Measurements from ENCODE around the gene NCOA5. TPM values are rescaled to one million over a fixed set of nuclear protein-coding genes. Genes with fewer than 3 reads are reported as not detected.

The NCOA5 gene
- total RNA-seq, 1 experiment from 2014 or later: 34.4 TPM

DNA sequence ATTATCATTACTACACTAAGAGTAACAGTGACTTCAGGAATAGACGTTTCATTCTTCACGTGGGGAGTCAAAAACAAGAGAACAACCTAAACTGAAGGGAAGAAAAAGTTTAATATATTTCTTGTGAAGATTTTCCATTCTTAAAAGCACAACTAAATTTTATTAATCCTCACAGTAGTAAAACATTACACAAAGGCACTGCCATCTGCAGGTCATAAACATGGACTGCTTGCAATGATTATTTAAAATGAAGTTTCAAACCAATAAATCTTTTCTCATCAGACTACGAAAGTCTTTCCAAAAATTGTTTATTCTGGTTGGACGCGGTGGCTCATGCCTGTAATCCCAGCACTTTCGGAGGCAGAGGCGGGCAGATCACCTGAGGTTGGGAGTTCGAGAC, 2.6 kb downstream of the NCOA5 start:
- H3K27me3 Mint-ChIP-seq (ENCODE audit: unreplicated experiment): no peaks in the 10 kb centered on the region
- intact Hi-C loops (cut with micrococcal nuclease; ENCODE audit: unreplicated experiment): loop anchor here (2.0 to 5.0 kb wide), 3 partner anchors 64 to 115 kb away; partner anchors contain the start of gene ZNF335
- BruUV-seq (replicated peaks): no TSS peak
- peaks cover 39% of the 10 kb centered on the region for H3K4me1 Mint-ChIP-seq (ENCODE audit: low read depth, unreplicated experiment)
- H3K36me3 Mint-ChIP-seq (ENCODE audit: insufficient read depth, unreplicated experiment): peaks cover 26% of the 10 kb centered on the region
- H3K9me3 Mint-ChIP-seq (ENCODE audit: low read depth, unreplicated experiment): no peaks in the 10 kb centered on the region
- no peak overlapping the region for H3K27ac Mint-ChIP-seq (ENCODE audit: unreplicated experiment)
- TF ChIP-seq, protein P1, sequence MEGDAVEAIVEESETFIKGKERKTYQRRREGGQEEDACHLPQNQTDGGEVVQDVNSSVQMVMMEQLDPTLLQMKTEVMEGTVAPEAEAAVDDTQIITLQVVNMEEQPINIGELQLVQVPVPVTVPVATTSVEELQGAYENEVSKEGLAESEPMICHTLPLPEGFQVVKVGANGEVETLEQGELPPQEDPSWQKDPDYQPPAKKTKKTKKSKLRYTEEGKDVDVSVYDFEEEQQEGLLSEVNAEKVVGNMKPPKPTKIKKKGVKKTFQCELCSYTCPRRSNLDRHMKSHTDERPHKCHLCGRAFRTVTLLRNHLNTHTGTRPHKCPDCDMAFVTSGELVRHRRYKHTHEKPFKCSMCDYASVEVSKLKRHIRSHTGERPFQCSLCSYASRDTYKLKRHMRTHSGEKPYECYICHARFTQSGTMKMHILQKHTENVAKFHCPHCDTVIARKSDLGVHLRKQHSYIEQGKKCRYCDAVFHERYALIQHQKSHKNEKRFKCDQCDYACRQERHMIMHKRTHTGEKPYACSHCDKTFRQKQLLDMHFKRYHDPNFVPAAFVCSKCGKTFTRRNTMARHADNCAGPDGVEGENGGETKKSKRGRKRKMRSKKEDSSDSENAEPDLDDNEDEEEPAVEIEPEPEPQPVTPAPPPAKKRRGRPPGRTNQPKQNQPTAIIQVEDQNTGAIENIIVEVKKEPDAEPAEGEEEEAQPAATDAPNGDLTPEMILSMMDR (IDR thresholded peaks at IDR 0.05; ENCODE audit: unreplicated experiment): no peak
- no peak for DNase-seq
- no peak overlapping the region for H3K4me3 Mint-ChIP-seq (ENCODE audit: low read depth, unreplicated experiment)
- CTCF ChIA-PET: no interaction called here

DNA sequence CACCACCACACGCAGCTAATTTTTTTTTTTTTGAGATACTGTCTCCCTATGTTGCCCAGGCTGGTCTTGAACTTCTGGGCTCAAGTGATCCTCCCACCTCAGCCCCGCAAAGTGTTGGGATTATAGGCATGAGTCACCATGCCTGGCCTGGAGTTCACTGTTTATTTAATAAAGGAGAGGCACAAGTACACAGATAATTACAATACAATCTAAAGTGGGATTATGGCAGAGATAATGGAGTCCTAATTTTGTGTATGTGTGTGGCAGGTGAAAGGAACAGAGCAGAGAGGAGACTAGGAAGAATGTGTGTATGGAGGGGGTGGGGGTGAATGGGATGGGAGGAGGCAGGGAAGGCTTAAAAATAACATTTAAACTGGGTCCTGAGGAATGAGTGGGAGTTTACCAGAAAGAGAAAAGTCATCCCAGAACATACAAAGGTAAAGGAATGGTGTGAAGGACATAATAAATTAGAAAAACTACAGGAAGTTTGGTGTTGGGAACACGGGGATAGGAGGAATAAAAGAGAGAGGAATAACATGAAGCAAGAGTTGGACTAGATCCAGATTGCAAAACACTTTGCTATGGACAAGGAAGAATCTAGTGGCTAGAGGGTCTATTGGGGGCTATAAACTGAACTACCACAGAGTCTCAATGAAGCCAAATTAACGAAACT, 4.4 kb downstream of the NCOA5 start:
- TF ChIP-seq, protein P1 (IDR thresholded peaks at IDR 0.05; ENCODE audit: unreplicated experiment): no peak
- no peaks in the 10 kb centered on the region for H3K27me3 Mint-ChIP-seq (ENCODE audit: unreplicated experiment)
- no peaks in the 10 kb centered on the region for H3K9me3 Mint-ChIP-seq (ENCODE audit: low read depth, unreplicated experiment)
- H3K4me1 Mint-ChIP-seq (ENCODE audit: low read depth, unreplicated experiment): peaks cover 39% of the 10 kb centered on the region
- H3K36me3 Mint-ChIP-seq (ENCODE audit: insufficient read depth, unreplicated experiment): peaks cover 25% of the 10 kb centered on the region
- H3K4me3 Mint-ChIP-seq (ENCODE audit: low read depth, unreplicated experiment): no peak overlapping the region
- CTCF ChIA-PET: interaction anchor here (0.9 kb wide), 1 partner anchor 18 kb away, joined by 3 read pairs; no protein-coding TSS in a partner anchor
- BruUV-seq (replicated peaks): no TSS peak
- intact Hi-C loops (cut with micrococcal nuclease; ENCODE audit: unreplicated experiment): loop anchor here (5.0 kb wide), 2 partner anchors 98 to 113 kb away; partner anchors contain the start of gene ZNF335
- peak; percentile 29 for DNase-seq
- no peak overlapping the region for H3K27ac Mint-ChIP-seq (ENCODE audit: unreplicated experiment)

DNA sequence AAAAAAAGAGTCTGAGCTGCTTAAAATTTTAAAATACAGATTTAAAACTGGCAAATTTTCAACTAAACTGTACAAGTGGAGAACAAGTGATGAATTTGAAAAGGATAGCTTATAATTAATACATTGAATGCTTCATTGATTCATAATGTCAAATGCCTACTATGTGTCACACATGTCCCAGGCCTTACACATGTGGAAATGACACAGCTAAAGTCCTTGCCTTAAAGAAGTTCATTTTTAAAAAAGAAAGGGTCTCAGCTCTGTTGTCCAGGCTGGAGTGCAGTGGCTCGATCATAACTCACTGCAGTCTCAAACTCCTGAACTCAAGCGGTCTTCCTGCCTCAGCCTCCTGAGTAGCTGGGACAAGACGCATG, 5.0 kb downstream of the NCOA5 start:
- intact Hi-C loops (cut with micrococcal nuclease; ENCODE audit: unreplicated experiment): loop anchor here (5.0 kb wide), 2 partner anchors 97 to 112 kb away; partner anchors contain the start of gene ZNF335
- TF ChIP-seq, protein P1 (IDR thresholded peaks at IDR 0.05; ENCODE audit: unreplicated experiment): no peak
- Mint-ChIP-seq H3K36me3 (ENCODE audit: insufficient read depth, unreplicated experiment) (peaks cover 19% of the 10 kb centered on the region), H3K27ac (ENCODE audit: unreplicated experiment) (no peak overlapping the region), H3K27me3 (ENCODE audit: unreplicated experiment) (no peaks in the 10 kb centered on the region), H3K4me3 (ENCODE audit: low read depth, unreplicated experiment) (no peak overlapping the region), H3K4me1 (ENCODE audit: low read depth, unreplicated experiment) (peaks cover 39% of the 10 kb centered on the region), H3K9me3 (ENCODE audit: low read depth, unreplicated experiment) (no peaks in the 10 kb centered on the region)
- no peak for DNase-seq
- CTCF ChIA-PET: interaction anchor here (0.9 kb wide), 1 partner anchor 18 kb away, joined by 3 read pairs; no protein-coding TSS in a partner anchor
- BruUV-seq (replicated peaks): no TSS peak

DNA sequence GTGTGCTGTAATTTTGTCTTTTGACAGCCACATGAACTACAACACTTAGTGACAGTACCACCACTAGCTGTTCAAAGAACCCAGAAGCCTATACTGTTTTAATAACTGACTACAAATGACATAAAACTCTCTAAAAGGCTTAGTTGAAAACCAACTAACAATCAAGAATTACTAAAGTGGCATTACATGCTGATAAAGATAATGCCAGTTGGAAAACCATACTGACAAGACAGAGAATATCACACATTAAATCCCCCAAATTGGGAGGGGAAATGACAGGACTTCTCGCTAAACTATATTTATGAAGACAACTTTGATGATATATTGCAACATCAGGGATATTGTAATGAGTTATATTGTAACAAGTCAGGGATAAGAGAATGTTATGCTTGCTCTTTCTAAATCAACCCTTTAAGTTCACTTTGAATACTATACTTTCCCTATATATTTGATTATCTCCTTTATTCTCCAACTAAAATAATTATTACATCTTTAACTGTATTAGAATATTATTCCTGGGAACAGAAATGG, 6.2 kb downstream of the NCOA5 start:
- CTCF ChIA-PET: no interaction called here
- peaks cover 39% of the 10 kb centered on the region for H3K4me1 Mint-ChIP-seq (ENCODE audit: low read depth, unreplicated experiment)

More for the DNA sequence above, 6.2 kb downstream of the NCOA5 start:
- H3K9me3 Mint-ChIP-seq (ENCODE audit: low read depth, unreplicated experiment): no peaks in the 10 kb centered on the region
- H3K4me3 Mint-ChIP-seq (ENCODE audit: low read depth, unreplicated experiment): no peak overlapping the region
- no TSS peak for BruUV-seq (replicated peaks)
- H3K36me3 Mint-ChIP-seq (ENCODE audit: insufficient read depth, unreplicated experiment): peaks cover 7% of the 10 kb centered on the region
- H3K27ac Mint-ChIP-seq (ENCODE audit: unreplicated experiment): no peak overlapping the region
- intact Hi-C loops (cut with micrococcal nuclease; ENCODE audit: unreplicated experiment): no loop called here
- TF ChIP-seq, protein P1 (IDR thresholded peaks at IDR 0.05; ENCODE audit: unreplicated experiment): no peak
- no peak for DNase-seq
- H3K27me3 Mint-ChIP-seq (ENCODE audit: unreplicated experiment): no peaks in the 10 kb centered on the region

Measured in Calu3 (cell line).